ENCODE results near the gene SLC46A1. TPM values are rescaled to one million over a fixed set of nuclear protein-coding genes. Genes with fewer than 3 reads are reported as not detected.
A peak's percentile ranks its signal among the peaks of the same experiment; 100 is the strongest.

SLC46A1 gene
- total and polyA plus RNA-seq, 9 of the 15 experiments (the other 6 are each of a cell fraction or from before 2014, with no cell fraction given): 0.24 to 5.5 (median 3.1) TPM

GRCh38 chr17:28416703-28417311, 10.8 kb upstream of the SLC46A1 start (continued):
- TF ChIP-seq ZFP36 (IDR thresholded peaks at IDR 0.05; ENCODE audit: low read depth, low read length, partially characterized antibody) (peak; percentile 6), HMGXB4 (CRISPR knock-in tag; IDR thresholded peaks at IDR 0.05) (no peak), RAD21 (CRISPR knock-in tag; conservative IDR thresholded peaks at IDR 0.05 in 1 of 2, IDR thresholded peaks at IDR 0.05 in 1 of 2) (peak; percentile 33 to 73; a peak in 3 of 4 replicates), CBX2 (IDR thresholded peaks at IDR 0.05; ENCODE audit: insufficient read depth, low read length, poor library complexity, severe bottlenecking) (no peak), SMC3 (conservative IDR thresholded peaks at IDR 0.05; ENCODE audit: insufficient read depth, low read depth, low read length) (0 out of 2 replicates have a peak, but pooled peaks have one; percentile 30), ETV1 (tag; conservative IDR thresholded peaks at IDR 0.05; ENCODE audit: low read depth) (no peak), RBM14 (IDR thresholded peaks at IDR 0.05; ENCODE audit: borderline replicate concordance, insufficient read depth, low read depth, low read length) (no peak), ARID3A (IDR thresholded peaks at IDR 0.05; ENCODE audit: borderline replicate concordance, low read depth, low read length) (no peak), REST (IDR thresholded peaks at IDR 0.05; ENCODE audit: borderline replicate concordance) (peak; percentile 54; the same call in 1 of the 2 replicates), REST (CRISPR knock-in tag; IDR thresholded peaks at IDR 0.05; ENCODE audit: low read depth) (no peak), CLOCK (CRISPR knock-in tag; IDR thresholded peaks at IDR 0.05; ENCODE audit: borderline replicate concordance) (no peak)

Data from K562 (cell line).